ENCODE results near the gene BRCC3. TPM values are rescaled to one million over a fixed set of nuclear protein-coding genes. Genes with fewer than 3 reads are reported as not detected.

The BRCC3 gene
- total and polyA plus RNA-seq, 2 donors (not counting 3 experiments of a cell fraction or from before 2014, with no cell fraction given), result 12.4 to 25.5 TPM

DNA sequence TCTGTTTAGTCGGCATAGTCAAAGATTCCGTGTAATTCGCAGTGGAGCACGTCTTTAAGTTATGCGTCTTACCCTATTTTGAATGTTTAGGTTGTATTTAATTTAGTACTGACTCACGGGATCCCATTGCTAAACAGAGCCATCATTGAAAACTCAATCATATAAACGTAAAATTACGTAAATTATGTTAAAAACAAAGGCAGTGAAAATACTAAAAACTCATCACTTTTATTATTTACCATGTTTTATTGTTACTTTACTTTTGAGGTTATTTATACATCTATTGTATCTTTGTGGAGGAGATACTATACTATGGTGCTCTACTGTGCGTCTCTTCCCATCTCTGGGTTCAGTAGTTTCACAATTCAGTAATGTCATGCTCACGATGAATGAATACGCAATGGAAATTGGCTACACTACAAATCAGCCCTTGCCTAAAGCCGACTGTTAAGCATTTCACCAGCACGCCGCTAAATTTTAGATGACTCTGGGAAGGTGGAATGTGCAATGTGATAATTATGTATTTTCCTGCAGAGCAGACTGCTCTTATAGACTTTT, 43.7 kb upstream of the BRCC3 start:
- FAIRE-seq (no peak), DNase-seq (ENCODE audit: low read depth, low spot score) (peak; percentile 44)
- no peak for TF ChIP-seq EZH2 (IDR thresholded peaks at IDR 0.05; ENCODE audit: borderline replicate concordance, low read depth, low read length, severe bottlenecking)
- no peak for TF ChIP-seq MAX (IDR thresholded peaks at IDR 0.05; ENCODE audit: insufficient read depth, insufficient read length)
- no peak for TF ChIP-seq POLR2AphosphoS5 (IDR thresholded peaks at IDR 0.05; ENCODE audit: insufficient read depth, low read depth, low read length)
- no peak for TF ChIP-seq MYC (IDR thresholded peaks at IDR 0.05; ENCODE audit: low read depth, low read length)
- TF ChIP-seq GATA2 (IDR thresholded peaks at IDR 0.05; ENCODE audit: insufficient read depth, insufficient read length, low read depth, low read length), result no peak
- no peak for TF ChIP-seq JUN (IDR thresholded peaks at IDR 0.05; ENCODE audit: borderline replicate concordance, insufficient read depth, insufficient read length, low read depth)
- TF ChIP-seq, protein P1, sequence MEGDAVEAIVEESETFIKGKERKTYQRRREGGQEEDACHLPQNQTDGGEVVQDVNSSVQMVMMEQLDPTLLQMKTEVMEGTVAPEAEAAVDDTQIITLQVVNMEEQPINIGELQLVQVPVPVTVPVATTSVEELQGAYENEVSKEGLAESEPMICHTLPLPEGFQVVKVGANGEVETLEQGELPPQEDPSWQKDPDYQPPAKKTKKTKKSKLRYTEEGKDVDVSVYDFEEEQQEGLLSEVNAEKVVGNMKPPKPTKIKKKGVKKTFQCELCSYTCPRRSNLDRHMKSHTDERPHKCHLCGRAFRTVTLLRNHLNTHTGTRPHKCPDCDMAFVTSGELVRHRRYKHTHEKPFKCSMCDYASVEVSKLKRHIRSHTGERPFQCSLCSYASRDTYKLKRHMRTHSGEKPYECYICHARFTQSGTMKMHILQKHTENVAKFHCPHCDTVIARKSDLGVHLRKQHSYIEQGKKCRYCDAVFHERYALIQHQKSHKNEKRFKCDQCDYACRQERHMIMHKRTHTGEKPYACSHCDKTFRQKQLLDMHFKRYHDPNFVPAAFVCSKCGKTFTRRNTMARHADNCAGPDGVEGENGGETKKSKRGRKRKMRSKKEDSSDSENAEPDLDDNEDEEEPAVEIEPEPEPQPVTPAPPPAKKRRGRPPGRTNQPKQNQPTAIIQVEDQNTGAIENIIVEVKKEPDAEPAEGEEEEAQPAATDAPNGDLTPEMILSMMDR (IDR thresholded peaks at IDR 0.05; ENCODE audit: extremely low read depth in 1 of 2, insufficient read depth in 1 of 2, low read depth in 1 of 2, low read length in 2 of 2), result no peak
- TF ChIP-seq FOS (IDR thresholded peaks at IDR 0.05; ENCODE audit: borderline replicate concordance, insufficient read depth, low read length), result no peak
- TF ChIP-seq POLR2A (IDR thresholded peaks at IDR 0.05; ENCODE audit: low read depth, low read length), result no peak
- H4K20me1 ChIP-seq (replicated peaks; ENCODE audit: control insufficient read depth, extremely low read depth, insufficient read depth, low read length), result no peaks in the 10 kb centered on the region
- no peaks in the 10 kb centered on the region for H3K4me1 ChIP-seq (ENCODE audit: control insufficient read depth, extremely low read depth, insufficient read depth, low read length)
- dilution Hi-C loops (cut with MboI; ENCODE audit: extremely low pct_ligation_motif_present, low sequenced_read_pairs) (no loop called here), intact Hi-C loops (cut with micrococcal nuclease) (loop anchor here (2.0 to 5.0 kb wide), 2 partner anchors 47 to 190 kb away; partner anchors contain the start of gene VBP1)
- TSS peak; percentile 62 for BruUV-seq (replicated peaks)
- H3K79me2 ChIP-seq (ENCODE audit: control insufficient read depth, insufficient read depth, low read length), result peaks cover 10% of the 10 kb centered on the region
- H3K9me1 ChIP-seq (replicated peaks; ENCODE audit: control insufficient read depth, extremely low read depth, insufficient read depth, low read length), result no peaks in the 10 kb centered on the region
- no peaks in the 10 kb centered on the region for H3K36me3 ChIP-seq (ENCODE audit: control insufficient read depth in 2 of 2, extremely low read depth in 1 of 2, insufficient read depth in 2 of 2, low read length in 2 of 2)
- peak overlapping the region; percentile 96 for H3K27ac ChIP-seq (ENCODE audit: insufficient read depth, low read depth, low read length)
- peak overlapping the region; percentile 91 for H3K4me2 ChIP-seq (ENCODE audit: insufficient read depth, low read length)
- H2AFZ ChIP-seq (ENCODE audit: low read depth, low read length), result peak overlapping the region; percentile 57
- H3K9me3 ChIP-seq (replicated peaks; ENCODE audit: control insufficient read depth, insufficient read depth, low read length), result no peaks in the 10 kb centered on the region
- ChIA-PET CTCF (interaction anchor here (1.4 to 1.5 kb wide), 2 partner anchors 21 to 189 kb away, joined by 5 to 8 read pairs; partner anchors contain the start of gene VBP1), POLR2A (no interaction called here)
- peak overlapping the region; percentile 95 for H3K9ac ChIP-seq (replicated peaks; ENCODE audit: extremely low read depth, insufficient read depth, low read length)
- no peaks in the 10 kb centered on the region for H3K27me3 ChIP-seq (ENCODE audit: control insufficient read depth in 2 of 2, insufficient read depth in 2 of 2, low read length in 2 of 2)
- peak overlapping the region; percentile 61 to 96 (median 82) for H3K4me3 ChIP-seq (replicated peaks in 1 of 3; ENCODE audit: insufficient read depth in 1 of 3, low read depth in 1 of 3, low read length in 3 of 3)

All from endothelial cell of umbilical vein (primary cell).